Mononuclear cell (primary cell): Measurements from ENCODE around the gene SPDYE6. TPM values are rescaled to one million over a fixed set of nuclear protein-coding genes. Genes with fewer than 3 reads are reported as not detected.
"Not testable (repeated sequence)": the region's sequence is repeated elsewhere in the genome, so short reads cannot be mapped to it uniquely, and the experiment has no call there.

Source experiments
- H3K27me3 ChIP-seq: 2 replicates; pipeline ENCODE4 v1.6.0; 2011; ENCODE audit warnings: low read length, control low read depth; ENCODE audit not compliant: insufficient read depth
- H3K4me1 ChIP-seq: 2 replicates; pipeline ENCODE4 v1.5.1; 2011; ENCODE audit warnings: mild to moderate bottlenecking, low read length, control low read depth; ENCODE audit not compliant: insufficient read depth
- H3K4me3 ChIP-seq: 2 replicates; pipeline ENCODE4 v1.5.1; 2011; ENCODE audit warnings: mild to moderate bottlenecking, low read length, moderate library complexity
- H3K9me3 ChIP-seq: 2 replicates; pipeline ENCODE4 v1.5.1; 2011; ENCODE audit warnings: low read depth, mild to moderate bottlenecking, control low read depth, low read length
- total RNA-seq: library from RNA; depleted of rRNA; stranded (reverse); fragments of >200 nt; gene quantifications from one replicate; pipeline ENCODE4 v1.2.3, GENCODE V29; 2012

The SPDYE6 gene
- total RNA-seq: not detected

- not testable (repeated sequence) for H3K4me3 ChIP-seq, H3K9me3 ChIP-seq, H3K27me3 ChIP-seq, H3K4me1 ChIP-seq
Observed at GRCh38 chr7:102356344-102356743, at the start of gene SPDYE6. Gene SPDYE6 (minus strand): TSS chr7:102356444. CDS start chr7:102356023, 421 bp downstream.

GRCh38 chr7:102404862-102405188 is 48.6 kb upstream of the SPDYE6 start:
- H3K4me1 ChIP-seq: peaks cover 13% of the 10 kb centered on the region
- H3K27me3 ChIP-seq, H3K9me3 ChIP-seq, H3K4me3 ChIP-seq: not testable (repeated sequence)

- H3K9me3 ChIP-seq: no peaks in the 10 kb centered on the region
- H3K4me3 ChIP-seq: no peak overlapping the region
- no peaks in the 10 kb centered on the region for H3K27me3 ChIP-seq
- H3K4me1 ChIP-seq: peaks cover 13% of the 10 kb centered on the region
Observed at GRCh38 chr7:102404005-102404861, 48.0 kb upstream of the SPDYE6 start.

GRCh38 chr7:102403563-102403962 is 47.3 kb upstream of the SPDYE6 start:
- H3K9me3 ChIP-seq: no peaks in the 10 kb centered on the region
- no peaks in the 10 kb centered on the region for H3K27me3 ChIP-seq
- no peak overlapping the region for H3K4me3 ChIP-seq
- peaks cover 13% of the 10 kb centered on the region for H3K4me1 ChIP-seq

GRCh38 chr7:102400360-102400759 is 44.1 kb upstream of the SPDYE6 start:
- H3K4me1 ChIP-seq: peaks cover 31% of the 10 kb centered on the region
- H3K4me3 ChIP-seq: no peak overlapping the region
- no peaks in the 10 kb centered on the region for H3K27me3 ChIP-seq
- H3K9me3 ChIP-seq: no peaks in the 10 kb centered on the region

GRCh38 chr7:102398543-102398942 is 42.3 kb upstream of the SPDYE6 start:
- H3K4me3 ChIP-seq: no peak overlapping the region
- no peaks in the 10 kb centered on the region for H3K27me3 ChIP-seq
- no peaks in the 10 kb centered on the region for H3K9me3 ChIP-seq
- H3K4me1 ChIP-seq: peaks cover 25% of the 10 kb centered on the region

GRCh38 chr7:102396710-102397019 is 40.4 kb upstream of the SPDYE6 start:
- no peaks in the 10 kb centered on the region for H3K9me3 ChIP-seq
- H3K27me3 ChIP-seq: no peaks in the 10 kb centered on the region
- peak overlapping the region; percentile 93 for H3K4me3 ChIP-seq
- H3K4me1 ChIP-seq: peaks cover 22% of the 10 kb centered on the region

GRCh38 chr7:102395873-102396709 is 39.8 kb upstream of the SPDYE6 start, which contains the start of gene PRKRIP1:
Gene PRKRIP1 (plus strand): TSS chr7:102396363. CDS start chr7:102396412, 49 bp downstream.
- Histone ChIP-seq H3K27me3 (no peaks in the 10 kb centered on the region), H3K4me1 (peaks cover 22% of the 10 kb centered on the region), H3K9me3 (no peaks in the 10 kb centered on the region), H3K4me3 (peak within 1 kb of the TSS; percentile 93)

- H3K9me3 ChIP-seq: no peaks in the 10 kb centered on the region
- H3K27me3 ChIP-seq: no peaks in the 10 kb centered on the region
- peaks cover 22% of the 10 kb centered on the region for H3K4me1 ChIP-seq
- peak overlapping the region; percentile 93 for H3K4me3 ChIP-seq
Observed at GRCh38 chr7:102395592-102395872, 39.3 kb upstream of the SPDYE6 start.

- no peak overlapping the region for H3K4me3 ChIP-seq
- peaks cover 22% of the 10 kb centered on the region for H3K4me1 ChIP-seq
- H3K27me3 ChIP-seq: no peaks in the 10 kb centered on the region
- no peaks in the 10 kb centered on the region for H3K9me3 ChIP-seq
Observed at GRCh38 chr7:102393467-102393866, 37.2 kb upstream of the SPDYE6 start.

- Histone ChIP-seq H3K4me1 (peaks cover 19% of the 10 kb centered on the region), H3K9me3 (no peaks in the 10 kb centered on the region), H3K4me3 (no peak overlapping the region), H3K27me3 (no peaks in the 10 kb centered on the region)
Observed at GRCh38 chr7:102392330-102392729, 36.1 kb upstream of the SPDYE6 start.

- Histone ChIP-seq H3K4me1 (peaks cover 10% of the 10 kb centered on the region), H3K27me3 (no peaks in the 10 kb centered on the region), H3K4me3 (no peak overlapping the region), H3K9me3 (no peaks in the 10 kb centered on the region)
Observed at GRCh38 chr7:102390697-102391484, 34.6 kb upstream of the SPDYE6 start.

- Histone ChIP-seq H3K4me3 (no peak overlapping the region), H3K27me3 (no peaks in the 10 kb centered on the region), H3K4me1 (no peaks in the 10 kb centered on the region), H3K9me3 (no peaks in the 10 kb centered on the region)
Observed at GRCh38 chr7:102389810-102390209, 33.6 kb upstream of the SPDYE6 start.

GRCh38 chr7:102387064-102387463 is 30.8 kb upstream of the SPDYE6 start:
- Histone ChIP-seq H3K4me3 (no peak overlapping the region), H3K9me3 (no peaks in the 10 kb centered on the region), H3K4me1 (no peaks in the 10 kb centered on the region), H3K27me3 (no peaks in the 10 kb centered on the region)
